ENCODE measurements around the gene ETV6.

DNA sequence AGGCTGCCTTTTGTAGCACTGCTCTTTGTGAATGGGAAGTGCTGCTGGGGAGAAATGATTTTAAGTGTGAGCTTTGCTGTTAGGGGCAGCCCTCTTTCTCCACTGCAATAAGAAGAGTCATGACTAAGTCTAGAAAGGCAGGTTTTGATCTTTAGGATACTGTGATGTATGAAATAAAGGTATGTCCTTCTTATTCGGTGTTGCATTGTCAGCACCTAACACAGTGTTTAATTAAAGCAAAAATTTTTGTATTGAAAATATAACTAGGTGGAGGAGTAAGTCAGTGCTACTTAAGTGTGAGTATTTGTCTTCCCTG, 81.5 kb downstream of the ETV6 start:
- TF ChIP-seq POLR2AphosphoS5 (IDR thresholded peaks at IDR 0.05) (no peak), POLR2A (IDR thresholded peaks at IDR 0.05) (no peak)
- TF ChIP-seq, protein P1, sequence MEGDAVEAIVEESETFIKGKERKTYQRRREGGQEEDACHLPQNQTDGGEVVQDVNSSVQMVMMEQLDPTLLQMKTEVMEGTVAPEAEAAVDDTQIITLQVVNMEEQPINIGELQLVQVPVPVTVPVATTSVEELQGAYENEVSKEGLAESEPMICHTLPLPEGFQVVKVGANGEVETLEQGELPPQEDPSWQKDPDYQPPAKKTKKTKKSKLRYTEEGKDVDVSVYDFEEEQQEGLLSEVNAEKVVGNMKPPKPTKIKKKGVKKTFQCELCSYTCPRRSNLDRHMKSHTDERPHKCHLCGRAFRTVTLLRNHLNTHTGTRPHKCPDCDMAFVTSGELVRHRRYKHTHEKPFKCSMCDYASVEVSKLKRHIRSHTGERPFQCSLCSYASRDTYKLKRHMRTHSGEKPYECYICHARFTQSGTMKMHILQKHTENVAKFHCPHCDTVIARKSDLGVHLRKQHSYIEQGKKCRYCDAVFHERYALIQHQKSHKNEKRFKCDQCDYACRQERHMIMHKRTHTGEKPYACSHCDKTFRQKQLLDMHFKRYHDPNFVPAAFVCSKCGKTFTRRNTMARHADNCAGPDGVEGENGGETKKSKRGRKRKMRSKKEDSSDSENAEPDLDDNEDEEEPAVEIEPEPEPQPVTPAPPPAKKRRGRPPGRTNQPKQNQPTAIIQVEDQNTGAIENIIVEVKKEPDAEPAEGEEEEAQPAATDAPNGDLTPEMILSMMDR (IDR thresholded peaks at IDR 0.05): no peak
